DMS 273 (cell line): Measurements from ENCODE around the gene ANKS1B.
"Not testable (repeated sequence)": the region's sequence is repeated elsewhere in the genome, so short reads cannot be mapped to it uniquely, and the experiment has no call there.

Experiments
- DNase-seq: peaks from one replicate; lab custom pipeline; 2025; ENCODE audit not compliant: unreplicated experiment; lab: John Stamatoyannopoulos, UW

The ANKS1B gene

DNA sequence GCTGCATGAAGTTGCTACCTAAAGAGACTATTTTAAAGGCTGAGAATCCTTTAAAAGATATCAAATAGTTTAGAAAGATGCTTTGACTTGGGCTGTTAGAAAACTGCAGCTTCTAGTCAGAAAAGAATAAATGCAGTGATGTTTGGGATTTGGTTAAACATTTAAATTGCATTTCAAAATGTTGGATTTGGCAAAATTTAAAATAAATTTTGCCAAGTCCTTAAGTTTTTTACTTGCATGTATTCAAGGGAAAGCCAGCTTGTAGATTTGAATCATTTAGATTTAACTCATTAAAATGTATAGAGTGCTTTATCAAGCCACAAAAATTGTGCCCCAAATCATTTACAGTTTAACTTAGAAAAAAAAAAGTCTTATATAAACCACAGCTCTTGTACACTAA, 109.7 kb downstream of the ANKS1B start:
- no peak for DNase-seq

DNA sequence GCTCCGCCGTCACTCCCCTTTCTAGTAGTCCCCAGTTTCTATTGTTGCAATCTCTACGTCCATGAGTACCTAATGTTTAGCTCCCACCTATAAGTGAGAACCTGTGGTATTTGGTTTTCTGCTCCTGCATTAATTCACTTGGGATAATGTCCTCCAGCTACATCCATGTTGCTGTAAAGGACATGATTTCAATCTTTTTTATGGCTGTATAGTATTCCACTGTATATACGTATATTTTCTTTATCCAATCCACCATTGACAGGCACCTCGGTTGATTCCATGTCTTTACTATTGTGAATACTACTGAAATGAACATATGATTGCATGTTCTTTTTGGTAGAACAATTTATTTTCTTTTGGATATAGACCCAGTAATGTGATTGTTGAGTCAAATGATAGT, 114.7 kb downstream of the ANKS1B start:
- DNase-seq = no peak

DNA sequence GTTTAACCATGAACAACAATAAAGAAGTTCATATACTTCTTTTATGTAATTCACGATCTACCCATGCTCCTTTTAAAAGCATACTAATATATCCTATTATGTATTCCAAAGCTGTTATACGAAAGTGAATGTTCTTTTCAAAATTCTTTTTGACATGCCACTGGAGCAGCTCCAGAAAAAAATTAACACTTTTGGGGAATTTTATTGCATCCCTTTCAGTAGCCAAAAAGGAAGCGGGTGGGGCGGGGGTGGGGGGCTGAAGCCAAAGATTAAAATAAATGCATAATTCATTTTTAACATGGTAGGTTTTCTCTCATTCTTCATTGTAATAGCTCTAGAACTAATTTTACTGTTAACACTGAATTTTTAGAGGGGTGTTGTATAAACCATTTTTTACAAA, 123.0 kb downstream of the ANKS1B start:
- DNase-seq = no peak

DNA sequence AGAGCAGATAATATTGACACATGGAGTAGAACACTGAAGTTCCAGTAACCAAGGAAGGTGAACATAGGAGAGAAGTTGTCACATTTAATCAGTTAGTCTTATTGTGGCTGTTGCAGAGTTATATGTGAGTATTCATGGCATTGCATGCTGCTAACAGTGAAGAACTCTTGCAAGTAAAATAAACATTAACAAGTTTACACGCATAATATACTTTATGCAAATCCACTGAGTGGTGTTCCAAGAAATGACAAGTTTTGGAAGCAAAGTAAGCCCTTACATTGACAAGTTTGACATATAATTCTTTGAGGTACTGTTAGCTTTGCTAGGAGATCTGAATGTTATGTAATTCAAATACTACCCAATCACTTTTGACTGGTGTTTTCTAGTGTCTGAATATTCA, 125.6 kb downstream of the ANKS1B start:
- DNase-seq = no peak

DNA sequence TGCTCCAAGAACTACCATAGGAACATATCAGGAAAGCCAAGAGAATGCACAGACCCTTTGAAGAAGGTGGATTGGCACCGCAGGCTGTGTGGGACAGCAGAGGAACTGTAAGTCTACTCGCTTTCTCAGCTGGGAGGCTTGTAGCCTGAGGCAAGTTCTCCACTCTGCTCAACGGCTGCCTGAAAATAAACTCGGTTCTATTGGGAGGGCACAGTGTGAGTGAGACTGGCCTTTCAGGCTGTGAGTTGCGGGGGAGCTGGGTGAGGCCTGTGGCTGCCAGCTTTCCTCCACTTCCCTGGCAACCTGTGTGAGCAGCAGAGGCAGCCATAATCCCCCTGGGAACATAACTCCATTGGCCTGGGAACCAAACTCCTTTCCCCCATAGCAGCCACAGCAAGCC, 132.1 kb downstream of the ANKS1B start:
- DNase-seq = no peak

DNA sequence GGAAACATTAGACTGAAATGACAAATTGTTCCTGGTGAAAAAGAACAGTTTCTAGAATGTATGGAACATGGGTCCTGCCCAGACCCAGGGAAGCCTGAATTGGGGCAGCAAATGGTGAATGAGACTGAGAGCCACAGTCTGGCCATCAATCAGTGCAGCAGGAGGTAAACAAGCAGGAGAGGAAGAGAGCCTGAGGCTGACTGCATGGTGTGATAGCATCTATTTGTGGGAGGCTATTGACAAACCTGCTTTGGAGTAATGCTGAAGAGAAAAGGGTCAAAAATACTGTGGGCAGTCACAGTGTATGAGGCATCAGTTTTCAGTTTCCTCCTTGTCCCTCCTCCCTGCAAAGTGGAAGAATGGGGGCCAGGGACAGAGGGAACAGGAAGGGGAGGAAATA, 136.8 kb downstream of the ANKS1B start:
- DNase-seq = no peak

DNA sequence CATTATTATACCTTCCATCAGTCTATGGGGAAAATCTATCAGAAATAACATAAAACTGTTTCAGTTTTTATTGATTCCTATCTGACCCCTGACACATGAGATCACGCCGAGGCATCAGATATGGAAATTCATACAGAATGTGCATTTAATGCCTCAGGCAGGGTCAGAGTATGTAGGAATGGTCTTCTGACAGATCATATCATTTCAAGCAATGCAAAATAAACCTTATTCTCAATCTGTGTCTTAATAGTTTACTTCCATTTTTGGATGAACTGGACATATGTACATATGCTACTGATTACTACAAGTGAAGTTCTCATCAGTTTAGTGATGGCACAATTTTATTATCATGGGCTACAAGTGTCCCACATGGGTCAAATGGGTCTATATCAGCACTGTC, 150.0 kb downstream of the ANKS1B start:
- DNase-seq = no peak

DNA sequence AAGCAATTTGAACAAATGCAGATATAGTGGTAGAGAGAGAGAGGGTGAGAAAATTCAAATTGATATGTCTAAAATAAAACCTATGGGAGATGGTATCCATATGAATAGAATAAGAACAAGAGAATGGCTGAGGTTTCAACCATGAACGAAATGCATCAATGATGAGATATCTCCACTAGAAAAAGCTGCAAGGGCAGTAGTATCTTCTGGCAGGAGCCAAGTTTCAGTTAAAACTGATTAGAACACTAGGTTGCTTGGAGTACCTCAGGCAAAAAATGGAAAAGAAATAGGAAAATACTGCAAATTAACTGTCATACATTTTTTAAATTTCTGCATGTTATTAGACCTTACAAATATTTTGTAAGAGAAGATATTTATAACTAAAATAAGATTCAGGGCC, 151.3 kb downstream of the ANKS1B start:
- DNase-seq = no peak

DNA sequence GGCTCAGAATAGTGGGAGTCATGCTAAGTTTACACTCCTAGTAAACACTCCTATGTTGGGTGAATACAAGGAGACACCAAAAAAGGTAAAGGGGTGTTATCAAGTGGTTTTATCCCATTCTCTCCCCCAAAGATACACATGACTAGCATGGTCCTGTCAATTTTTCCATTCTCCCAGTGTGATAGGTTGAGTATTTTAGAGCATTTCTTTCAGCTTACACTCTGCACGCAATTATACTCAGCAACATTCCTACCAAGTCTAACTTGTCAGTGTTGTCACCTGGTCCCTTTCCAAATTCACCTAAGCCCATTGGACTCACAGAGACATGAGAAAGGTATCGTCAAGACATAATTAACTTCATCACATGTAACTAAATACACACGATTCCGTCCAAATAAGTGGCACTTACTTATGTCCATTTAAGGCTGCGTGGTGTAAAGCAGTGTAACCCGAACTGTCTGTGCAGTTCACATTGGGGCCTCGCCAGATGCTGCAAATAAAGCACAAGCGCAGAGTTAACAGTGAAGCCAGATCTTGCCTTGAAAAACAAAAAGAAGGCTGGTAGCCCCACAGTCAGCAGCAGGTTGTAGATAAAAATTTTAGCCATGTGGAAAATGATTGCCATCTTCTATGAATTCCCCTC, 159.7 kb downstream of the ANKS1B start:
- DNase-seq = peak; percentile 83

DNA sequence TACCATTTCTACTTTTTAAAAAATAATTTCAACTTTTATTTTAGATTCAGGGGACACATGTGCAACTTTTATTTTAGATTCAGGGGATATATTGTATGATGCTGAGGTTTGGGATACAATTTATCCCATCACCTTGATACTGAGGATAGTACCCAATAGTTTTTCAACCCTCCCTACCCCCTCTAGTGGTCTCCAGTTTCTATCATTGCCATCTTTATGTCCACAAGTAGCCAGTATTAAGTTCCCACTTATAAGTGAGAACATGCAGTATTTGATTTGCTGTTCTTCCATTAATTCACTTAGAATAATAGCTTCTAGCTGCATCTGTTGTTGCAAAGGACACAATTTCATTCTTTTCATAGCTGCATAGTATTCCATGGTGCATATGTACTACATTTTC, 162.5 kb downstream of the ANKS1B start:
- no peak for DNase-seq

DNA sequence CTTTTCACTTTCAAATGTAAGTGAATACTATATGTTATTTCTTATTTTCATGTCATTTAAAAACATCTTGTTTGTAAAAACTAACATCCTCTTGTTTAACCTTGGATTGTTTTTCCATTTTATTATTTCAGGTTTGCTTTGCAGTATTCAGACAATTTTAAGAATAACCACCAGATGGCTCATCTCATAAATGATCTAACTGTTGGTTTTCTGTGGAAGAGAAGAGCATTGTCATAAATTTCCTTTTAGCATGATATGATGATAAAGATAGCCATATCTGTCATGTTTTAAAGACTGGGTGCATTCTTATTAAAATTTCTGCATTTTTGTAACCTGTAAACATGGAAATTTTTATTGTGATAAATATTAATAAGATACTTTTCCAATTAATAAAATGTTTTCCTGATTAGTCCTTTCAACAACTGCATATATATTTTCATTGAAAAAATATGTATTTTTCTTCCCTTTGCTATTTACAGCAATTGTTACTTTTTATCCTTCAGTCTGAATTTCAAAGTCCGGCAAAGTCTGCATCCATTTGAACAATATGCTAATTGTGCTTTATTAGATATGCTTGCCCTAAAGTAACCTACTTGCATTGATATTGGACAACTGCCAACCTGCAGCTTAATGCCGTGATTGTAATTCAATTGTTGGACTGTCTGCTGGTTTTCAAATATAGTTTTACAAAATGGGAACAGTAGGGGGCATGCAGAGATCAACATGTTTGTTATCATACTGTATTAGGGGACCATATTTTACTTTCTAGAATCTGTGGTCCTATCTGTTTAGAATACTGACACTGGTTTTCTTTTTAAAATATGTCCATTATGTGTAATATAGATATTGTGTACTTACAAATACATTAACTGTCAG, 173.8 kb downstream of the ANKS1B start:
- peak; percentile 80 for DNase-seq

DNA sequence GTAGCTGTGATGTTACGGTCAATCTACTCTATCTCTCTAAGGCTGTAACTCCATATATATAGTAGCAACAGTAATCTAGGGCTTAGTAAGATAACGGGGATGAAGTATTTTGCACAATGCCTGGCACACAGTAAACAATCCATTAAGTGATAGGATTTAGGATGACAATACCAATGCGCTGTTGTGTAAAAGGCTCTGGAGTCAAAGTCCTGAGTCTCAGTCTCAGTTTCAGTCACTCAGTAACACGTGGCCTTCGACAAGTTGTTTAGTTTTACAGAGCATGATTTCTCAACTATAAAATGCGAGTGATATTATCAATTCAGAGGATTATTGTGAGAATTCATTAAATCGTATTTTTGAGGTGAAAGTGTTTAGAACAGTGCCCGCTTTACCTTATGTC, 174.8 kb downstream of the ANKS1B start:
- DNase-seq = no peak

DNA sequence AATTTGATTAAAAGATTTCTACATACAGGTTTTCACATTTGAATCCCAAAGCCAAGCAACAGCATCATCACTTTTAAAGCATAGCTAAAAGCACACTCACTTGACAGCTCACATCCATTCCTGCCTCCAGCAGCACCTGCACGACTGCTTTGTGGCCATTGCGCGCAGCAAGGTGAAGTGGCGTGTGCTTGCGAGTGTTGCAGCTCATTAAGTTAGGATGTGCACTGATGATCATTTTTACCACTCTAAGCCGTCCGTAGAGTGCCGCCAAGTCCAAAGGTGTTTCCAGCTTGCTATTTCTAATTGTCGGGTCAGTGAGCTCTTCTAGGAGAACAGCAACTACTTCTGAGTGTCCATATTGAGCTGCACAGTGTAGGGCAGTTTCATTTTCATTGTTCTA, 178.4 kb downstream of the ANKS1B start:
- DNase-seq = no peak

DNA sequence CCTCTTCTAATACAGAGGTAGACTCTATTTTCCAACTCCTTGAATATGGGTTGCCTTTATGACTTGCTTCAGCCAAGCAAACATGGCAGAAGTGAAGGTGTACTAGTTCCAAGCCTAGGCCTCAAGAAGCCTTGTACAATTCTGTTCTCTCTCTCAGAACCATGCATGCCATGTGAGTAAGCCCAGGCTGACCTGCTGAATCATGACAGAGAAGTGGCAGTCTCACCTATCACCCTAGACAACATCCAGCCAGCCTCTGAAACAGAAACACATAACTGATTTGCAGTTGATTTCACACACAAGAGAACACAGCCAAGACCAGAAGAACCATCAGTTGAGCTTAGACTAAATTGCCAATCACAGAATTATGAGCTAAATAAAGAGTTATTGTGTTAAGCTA, 180.0 kb downstream of the ANKS1B start:
- no peak for DNase-seq

DNA sequence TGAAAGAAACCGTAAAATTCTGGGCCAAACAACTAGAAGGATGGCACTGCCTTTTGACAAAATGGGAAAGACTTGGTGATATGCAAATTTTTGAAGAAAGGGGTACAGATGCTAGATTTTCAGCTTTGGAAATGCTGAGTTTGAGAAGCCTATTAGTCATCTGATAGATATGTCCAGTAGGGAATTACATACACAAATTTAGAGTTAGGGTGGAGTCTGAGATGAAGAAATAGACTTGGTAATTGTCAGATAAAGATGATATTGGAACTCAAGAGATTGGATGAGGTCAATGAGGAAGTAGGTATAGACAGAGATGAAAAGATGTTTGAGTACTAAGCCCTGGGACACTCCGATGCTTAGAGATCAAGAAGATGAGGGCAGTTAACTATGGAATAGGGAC, 184.1 kb downstream of the ANKS1B start:
- no peak for DNase-seq

DNA sequence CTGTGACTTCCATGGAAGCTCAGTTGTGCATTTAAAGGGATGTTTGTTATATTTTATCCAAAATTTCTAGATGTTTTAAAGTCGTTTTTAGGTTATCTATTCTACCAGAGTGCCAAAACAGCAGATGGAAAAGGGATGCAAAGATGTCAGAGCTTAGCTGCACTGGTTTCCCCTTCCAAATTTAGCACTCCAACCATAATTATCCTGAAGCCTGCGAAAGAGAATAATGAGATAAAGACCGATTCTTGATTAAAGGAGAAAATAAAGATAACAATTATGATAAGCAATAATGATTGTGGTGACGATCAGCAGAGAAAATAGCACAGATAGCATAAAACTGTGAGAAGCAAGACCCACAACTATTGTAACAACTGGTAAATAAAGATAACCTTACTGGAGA, 186.8 kb downstream of the ANKS1B start:
- not testable (repeated sequence) for DNase-seq

DNA sequence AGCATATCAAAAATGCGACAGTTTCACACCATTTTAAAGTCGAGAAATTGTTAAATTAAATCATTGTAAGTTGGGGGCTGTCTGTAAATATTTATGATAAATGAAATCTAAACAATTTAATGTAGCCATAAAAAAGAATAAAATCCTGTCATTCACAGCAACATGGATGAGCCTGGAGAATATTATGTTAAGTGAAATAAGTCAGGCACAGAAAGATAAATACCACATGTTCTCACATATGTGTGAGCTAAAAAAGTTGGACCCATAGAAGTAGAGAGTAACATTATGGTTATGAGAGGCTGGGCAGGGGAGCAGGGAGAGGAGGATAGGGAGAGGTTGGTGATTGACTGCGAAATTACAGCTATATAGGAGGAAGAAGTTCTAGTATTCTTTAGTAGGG, 201.3 kb downstream of the ANKS1B start:
- DNase-seq = no peak

DNA sequence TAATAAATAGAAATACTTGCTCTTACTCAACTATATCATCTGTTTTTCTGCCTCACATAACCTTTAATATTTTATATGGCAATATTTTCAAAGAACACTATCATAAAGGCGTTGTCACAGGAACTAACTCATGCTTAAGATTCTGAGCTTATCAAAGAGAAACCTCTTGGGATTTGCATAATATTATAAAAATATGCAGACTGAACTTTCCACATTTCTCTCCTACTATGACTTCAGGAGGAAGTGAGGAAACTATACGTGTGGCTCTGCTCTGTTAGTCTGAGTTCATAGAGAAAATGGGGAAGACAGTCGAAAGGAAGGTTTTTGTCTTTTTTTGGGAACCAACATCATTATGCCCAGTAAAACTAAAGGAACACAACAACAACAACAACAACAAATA, 212.5 kb downstream of the ANKS1B start:
- no peak for DNase-seq

DNA sequence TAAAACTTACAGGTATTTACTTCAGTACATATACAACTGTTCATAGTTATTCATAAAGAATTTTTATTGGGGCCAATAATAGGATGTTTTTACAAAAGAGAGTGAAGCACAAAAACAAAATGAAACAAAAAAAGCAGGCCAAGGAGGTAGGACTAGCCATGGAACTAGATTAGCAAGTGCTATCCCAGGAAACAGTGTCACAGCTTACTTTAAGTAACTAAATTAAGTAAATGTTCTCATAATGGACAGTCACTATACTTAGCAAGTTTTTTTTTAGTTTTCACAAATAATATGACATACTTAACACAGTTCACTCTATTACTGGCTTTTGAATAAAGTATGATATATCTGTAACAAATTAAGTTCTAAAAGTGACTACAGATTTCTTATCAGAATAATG, 213.1 kb downstream of the ANKS1B start:
- DNase-seq = no peak

DNA sequence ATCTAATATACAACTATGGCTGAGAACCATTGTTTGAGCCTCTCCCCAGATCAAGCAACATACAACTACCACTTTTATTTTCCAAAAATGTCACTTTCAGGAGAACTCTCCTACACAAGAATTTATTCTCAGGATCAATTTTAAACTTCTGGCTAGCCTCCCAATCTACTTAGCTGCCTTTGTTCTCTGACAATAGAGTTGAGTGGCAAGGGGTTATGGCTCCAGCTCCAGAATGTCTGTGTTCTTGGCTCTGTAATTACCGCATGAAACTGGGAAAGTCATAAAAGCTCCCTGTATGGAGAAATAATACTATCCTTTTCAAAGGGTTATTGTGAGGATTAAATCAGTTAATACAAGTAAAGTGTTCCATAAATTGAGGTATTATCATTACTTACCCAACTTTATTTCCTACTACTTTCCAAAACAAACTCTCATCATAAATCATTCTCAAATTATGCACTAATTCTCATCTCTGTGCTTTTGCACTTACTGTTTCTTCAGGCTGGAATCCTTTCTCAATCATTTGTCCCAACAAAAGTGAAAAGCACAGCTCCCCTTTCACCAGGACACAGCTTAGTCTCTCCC, 215.2 kb downstream of the ANKS1B start:
- DNase-seq = no peak

DNA sequence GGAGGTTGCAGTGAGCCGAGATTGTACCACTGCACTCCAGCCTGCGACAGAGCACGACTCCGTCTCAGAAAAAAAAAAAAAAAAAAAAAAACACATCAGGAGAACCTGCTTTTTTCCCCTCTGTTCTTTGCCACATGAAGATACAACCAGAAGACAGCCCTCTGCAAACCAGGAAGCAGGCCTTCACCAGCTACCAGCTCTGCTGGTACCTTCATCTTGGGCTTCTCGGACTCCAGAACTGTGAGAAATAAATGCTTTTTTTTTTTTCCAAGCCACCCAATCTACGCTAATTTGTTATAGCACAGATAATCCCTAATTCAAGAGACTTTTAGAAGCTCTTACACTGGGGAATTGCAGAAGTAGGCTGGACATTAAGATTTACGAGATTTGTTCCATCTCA, 216.0 kb downstream of the ANKS1B start:
- no peak for DNase-seq

DNA sequence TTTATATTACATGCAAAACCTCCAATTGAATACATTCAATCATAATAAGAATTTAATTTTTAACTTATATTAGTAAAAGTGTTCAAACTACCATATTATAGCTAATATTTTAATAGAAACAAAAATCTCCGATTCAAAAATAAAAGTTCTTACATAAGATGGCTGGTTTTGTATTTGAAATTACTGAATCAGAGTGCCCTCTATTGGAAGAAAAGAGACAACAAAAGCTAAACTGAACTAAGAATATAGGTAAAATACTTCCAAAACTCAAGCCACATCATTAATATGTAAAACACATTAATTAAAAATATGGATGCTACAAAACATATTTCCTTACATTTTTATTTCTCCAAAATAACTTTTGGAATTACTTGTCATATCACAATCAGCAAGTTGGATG, 216.9 kb downstream of the ANKS1B start:
- DNase-seq = peak; percentile 16
